ENCODE results near the gene GEMIN5. TPM values are rescaled to one million over a fixed set of nuclear protein-coding genes. Genes with fewer than 3 reads are reported as not detected.
A peak's percentile ranks its signal among the peaks of the same experiment; 100 is the strongest.

GEMIN5 gene
- total and polyA plus RNA-seq, 12 donors = 4.1 to 18.5 (median 15.6) TPM

- no peak for TF ChIP-seq CTCF (IDR thresholded peaks at IDR 0.05)
- 68 to 74% methylated on average over 6 of the region's 6 CpGs for WGBS, 2 donors
- Histone ChIP-seq H3K4me3 (no peak overlapping the region), H3K9me3 (no peaks in the 10 kb centered on the region), H3K4me1 (peaks cover 4 to 52% (median 23%) of the 10 kb centered on the region in 9 donors), H3K36me3 (peaks cover 0 to 84% (median 5%) of the 10 kb centered on the region in 9 donors), H3K27me3 (no peaks in the 10 kb centered on the region), H3K27ac (no peak overlapping the region)
- DNase-seq (no peak), ATAC-seq (peak in 3 of 8 donors; percentile 28 to 42 (median 34))
- intact Hi-C loops (cut with DNase I) = no loop called here
These were observed 97.4 kb downstream of the GEMIN5 start for GRCh38 chr5:154840435-154841272.

Other genes starting within 250 kb of the GEMIN5 start
- gene LARP1, start 182.8 kb downstream of the GEMIN5 start, total RNA-seq = 100 to 1,000 TPM; 138 to 197 (median 170) TPM
- gene LARP1, start 182.8 kb downstream of the GEMIN5 start, polyA plus RNA-seq = 10 to 100 TPM; 26.4 to 30.4 TPM
- 10 to 100 TPM; 13.9 to 31.5 (median 21.5) TPM for gene FAXDC2, start 87.6 kb downstream of the GEMIN5 start, total RNA-seq
- gene FAXDC2, start 87.6 kb downstream of the GEMIN5 start, polyA plus RNA-seq = 10 to 100 TPM in 1 of 2 donors, 1 to 10 TPM in 1; 4.8 to 17.6 TPM
- gene CNOT8, start 79.6 kb downstream of the GEMIN5 start, total RNA-seq = 10 to 100 TPM; 20.9 to 29.8 (median 21.9) TPM
- gene CNOT8, start 79.6 kb downstream of the GEMIN5 start, polyA plus RNA-seq = 10 to 100 TPM; 22.2 to 24.4 TPM
- 10 to 100 TPM; 57.1 to 85.3 (median 70.5) TPM for gene MRPL22, start 2.9 kb upstream of the GEMIN5 start, total RNA-seq
- gene MRPL22, start 2.9 kb upstream of the GEMIN5 start, polyA plus RNA-seq = 100 to 1,000 TPM; 106 to 109 TPM
- gene KIF4B, start 75.5 kb upstream of the GEMIN5 start, total RNA-seq = under 1 TPM in 4 of 10 donors, not detected in 6; 0.05 to 0.11 (median 0.08) TPM
- gene KIF4B, start 75.5 kb upstream of the GEMIN5 start, polyA plus RNA-seq = not detected

All from heart right ventricle (tissue), 16 donors.